Suprapubic skin (tissue), 4 donors: ENCODE data around the gene CNP. TPM values are rescaled to one million over a fixed set of nuclear protein-coding genes. Genes with fewer than 3 reads are reported as not detected.
"Not testable (repeated sequence)": the region's sequence is repeated elsewhere in the genome, so short reads cannot be mapped to it uniquely, and the experiment has no call there.

ENCODE experiments used
- DNase-seq, 2 donors: peaks; one replicate each; pipeline ENCODE4 v3.0.0-alpha.2; 2019; ENCODE audit warnings: low spot score in 2 of 2
- H3K27ac ChIP-seq: fragments of 200-600 bp; sonication (generic); one replicate; pipeline ENCODE4 v1.5.1; 2019
- H3K27me3 ChIP-seq: fragments of 200-600 bp; sonication (generic); one replicate; pipeline ENCODE4 v1.5.1; 2019
- H3K36me3 ChIP-seq: fragments of 200-600 bp; sonication (generic); one replicate; pipeline ENCODE4 v1.5.1; 2019
- H3K4me1 ChIP-seq: fragments of 200-600 bp; sonication (generic); one replicate; pipeline ENCODE4 v1.5.1; 2019
- H3K4me3 ChIP-seq: fragments of 200-600 bp; sonication (generic); one replicate; pipeline ENCODE4 v1.5.1; 2019; ENCODE audit warnings: mild to moderate bottlenecking
- H3K9me3 ChIP-seq: fragments of 200-600 bp; sonication (generic); one replicate; pipeline ENCODE4 v1.5.1; 2019
- EP300 ChIP-seq: sonication (generic); formaldehyde crosslinking; IDR thresholded peaks from one replicate; pipeline ENCODE4 v1.6.1; 2017; ENCODE audit warnings: antibody characterized with exemption
- POLR2A ChIP-seq, 2 donors: fragments of 450-650 bp; IDR thresholded peaks; one replicate each; pipeline ENCODE4 v1.6.1; 2017; ENCODE audit warnings: antibody characterized with exemption in 2 of 2, mild to moderate bottlenecking in 2 of 2, moderate library complexity in 2 of 2
- POLR2AphosphoS5 ChIP-seq, 3 donors: sonication (generic); formaldehyde crosslinking; IDR thresholded peaks; one replicate each; pipeline ENCODE4 v1.6.1; 2017; ENCODE audit warnings: antibody characterized with exemption in 3 of 3
- WGBS: methylation state at CpG from one replicate; pipeline ENCODE4 v1.1.5; 2018; 5-methylcytosine and 5-hydroxymethylcytosine counted together
- total RNA-seq, 4 donors: library from RNA; depleted of rRNA; stranded (reverse); fragments of >200 nt; gene quantifications; one replicate each; pipeline ENCODE4 v1.1.0, GENCODE V29; 2016
- TF ChIP-seq, protein P1 (sequence below), 2 donors: fragments of 200-600 bp in 1 of 2; fragments of 450-650 bp in 1 of 2; sonication (generic) in 1 of 2; IDR thresholded peaks; one replicate each; pipeline ENCODE4 v1.5.1; 2016 to 2019; ENCODE audit warnings: antibody characterized with exemption in 2 of 2, mild to moderate bottlenecking in 1 of 2, moderate library complexity in 1 of 2

Gene CNP
- total RNA-seq, 4 donors from 2014 or later: 44.3 to 55.1 (median 47.3) TPM

DNA sequence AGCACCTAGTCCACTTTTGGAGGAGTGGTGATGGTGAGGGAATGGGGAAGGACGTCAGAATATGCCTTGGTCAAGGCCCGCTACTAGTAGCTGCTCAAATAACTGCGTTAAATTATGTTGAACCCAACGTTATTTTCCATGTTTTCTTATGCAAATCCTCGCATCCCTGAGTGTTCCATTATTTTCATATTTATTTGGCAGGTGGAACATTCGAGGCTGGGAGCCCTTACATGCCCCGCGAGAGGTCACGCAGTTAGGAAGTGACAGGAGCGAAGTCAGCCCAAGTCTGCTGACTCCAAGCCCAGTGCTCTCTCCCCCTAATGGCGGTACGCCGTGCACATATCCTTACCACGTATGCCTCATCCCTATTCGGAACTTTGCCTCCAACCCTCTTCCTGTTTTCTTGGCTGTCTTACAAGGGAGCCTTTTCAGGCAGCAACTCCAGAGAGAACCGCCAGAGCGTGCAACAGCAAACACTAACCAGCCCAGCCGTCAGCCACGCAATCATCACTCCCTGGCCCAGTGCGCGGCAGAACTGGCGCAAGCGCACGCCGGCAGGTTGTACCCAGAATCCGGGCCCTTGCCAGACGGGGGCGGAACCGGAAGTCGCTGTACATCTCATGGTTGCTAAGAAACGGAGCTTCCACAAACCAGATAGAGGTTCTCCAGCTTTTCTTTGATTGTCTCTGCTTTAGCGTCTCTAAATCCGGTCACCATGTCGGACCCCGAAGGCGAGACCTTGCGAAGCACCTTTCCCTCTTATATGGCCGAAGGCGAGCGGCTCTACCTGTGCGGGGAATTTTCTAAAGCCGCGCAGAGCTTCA is 36.4 kb upstream of the CNP start, which contains the start of gene ODAD4:
TSS of gene ODAD4 (plus strand) at position 609 of the 824 bp plus-strand sequence. CDS start at position 716, 107 bp downstream.
- Histone ChIP-seq H3K4me3 (peak within 1 kb of the TSS; percentile 55), H3K27me3 (no peaks in the 10 kb centered on the region), H3K9me3 (no peaks in the 10 kb centered on the region), H3K36me3 (no peaks in the 10 kb centered on the region), H3K4me1 (peaks cover 10% of the 10 kb centered on the region), H3K27ac (peak within 1 kb of the TSS; percentile 85)
- WGBS: under 1% methylated on average over 43 of the region's 43 CpGs
- DNase-seq: peak; percentile 98 to 99
- no peak for TF ChIP-seq EP300
- TF ChIP-seq POLR2A (IDR thresholded peaks at IDR 0.05): peak in 1 of 2 donors; percentile 39
- peak in 1 of 3 donors; percentile 68 for TF ChIP-seq POLR2AphosphoS5 (IDR thresholded peaks at IDR 0.05)
- TF ChIP-seq, protein P1, sequence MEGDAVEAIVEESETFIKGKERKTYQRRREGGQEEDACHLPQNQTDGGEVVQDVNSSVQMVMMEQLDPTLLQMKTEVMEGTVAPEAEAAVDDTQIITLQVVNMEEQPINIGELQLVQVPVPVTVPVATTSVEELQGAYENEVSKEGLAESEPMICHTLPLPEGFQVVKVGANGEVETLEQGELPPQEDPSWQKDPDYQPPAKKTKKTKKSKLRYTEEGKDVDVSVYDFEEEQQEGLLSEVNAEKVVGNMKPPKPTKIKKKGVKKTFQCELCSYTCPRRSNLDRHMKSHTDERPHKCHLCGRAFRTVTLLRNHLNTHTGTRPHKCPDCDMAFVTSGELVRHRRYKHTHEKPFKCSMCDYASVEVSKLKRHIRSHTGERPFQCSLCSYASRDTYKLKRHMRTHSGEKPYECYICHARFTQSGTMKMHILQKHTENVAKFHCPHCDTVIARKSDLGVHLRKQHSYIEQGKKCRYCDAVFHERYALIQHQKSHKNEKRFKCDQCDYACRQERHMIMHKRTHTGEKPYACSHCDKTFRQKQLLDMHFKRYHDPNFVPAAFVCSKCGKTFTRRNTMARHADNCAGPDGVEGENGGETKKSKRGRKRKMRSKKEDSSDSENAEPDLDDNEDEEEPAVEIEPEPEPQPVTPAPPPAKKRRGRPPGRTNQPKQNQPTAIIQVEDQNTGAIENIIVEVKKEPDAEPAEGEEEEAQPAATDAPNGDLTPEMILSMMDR (IDR thresholded peaks at IDR 0.05): peak; percentile 61 to 68

DNA sequence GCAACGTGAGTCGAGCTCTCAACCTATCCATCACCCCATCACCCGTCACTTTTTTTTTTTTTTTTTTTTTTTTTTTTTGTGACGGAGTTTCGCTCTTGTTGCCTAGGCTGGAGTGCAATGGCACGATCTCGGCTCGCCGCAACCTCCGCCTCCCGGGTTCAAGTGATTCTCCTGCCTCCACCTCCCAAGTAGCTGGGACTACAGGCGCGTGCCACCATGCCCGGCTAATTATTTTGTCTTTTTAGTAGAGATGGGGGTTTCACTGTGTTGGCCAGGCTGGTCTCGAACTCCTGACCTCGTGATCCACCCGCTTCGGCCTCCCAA is 35.8 kb upstream of the CNP start:
- DNase-seq, H3K36me3 ChIP-seq, H3K27me3 ChIP-seq, H3K9me3 ChIP-seq: not testable (repeated sequence)
- Histone ChIP-seq H3K4me1 (peaks cover 10% of the 10 kb centered on the region), H3K4me3 (peak overlapping the region; percentile 55), H3K27ac (peak overlapping the region; percentile 85)
- WGBS: 32% methylated on average over 14 of the region's 18 CpGs

DNA sequence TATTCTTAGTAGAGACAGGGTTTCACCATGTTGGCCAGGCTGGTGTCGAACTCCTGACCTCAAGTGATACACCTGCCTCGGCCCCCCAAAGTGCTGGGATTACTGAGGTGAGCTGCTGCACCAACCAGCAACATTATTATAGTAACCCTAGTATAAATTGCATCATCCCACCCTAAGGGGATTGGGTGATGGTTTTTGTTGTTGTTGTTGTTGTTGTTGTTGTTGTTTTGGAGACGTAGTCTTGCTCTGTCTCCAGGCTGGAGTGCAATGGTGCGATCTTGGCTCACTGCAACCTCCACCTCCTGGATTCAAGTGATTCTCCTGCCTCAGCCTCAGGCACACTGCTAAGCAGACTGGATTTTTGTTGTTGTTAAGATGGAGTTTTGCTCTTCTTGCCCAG is 34.9 kb upstream of the CNP start:
- WGBS: 93% methylated on average over 4 of the region's 4 CpGs

GRCh38 chr17:41932816-41933389 is 33.7 kb upstream of the CNP start:
- DNase-seq: no peak
- no peak for TF ChIP-seq POLR2A (IDR thresholded peaks at IDR 0.05)
- TF ChIP-seq, protein P1 (IDR thresholded peaks at IDR 0.05): no peak
- TF ChIP-seq EP300: no peak
- TF ChIP-seq POLR2AphosphoS5 (IDR thresholded peaks at IDR 0.05): no peak
- Histone ChIP-seq H3K4me1 (peaks cover 10% of the 10 kb centered on the region), H3K4me3 (no peak overlapping the region), H3K27me3 (no peaks in the 10 kb centered on the region), H3K27ac (no peak overlapping the region), H3K9me3 (no peaks in the 10 kb centered on the region), H3K36me3 (no peaks in the 10 kb centered on the region)
- 26% methylated on average over 2 of the region's 2 CpGs for WGBS

More for the DNA sequence above, 34.9 kb upstream of the CNP start:
- not testable (repeated sequence) for H3K4me3 ChIP-seq, H3K27me3 ChIP-seq, H3K9me3 ChIP-seq, H3K27ac ChIP-seq, H3K36me3 ChIP-seq, DNase-seq
- peaks cover 10% of the 10 kb centered on the region for H3K4me1 ChIP-seq

DNA sequence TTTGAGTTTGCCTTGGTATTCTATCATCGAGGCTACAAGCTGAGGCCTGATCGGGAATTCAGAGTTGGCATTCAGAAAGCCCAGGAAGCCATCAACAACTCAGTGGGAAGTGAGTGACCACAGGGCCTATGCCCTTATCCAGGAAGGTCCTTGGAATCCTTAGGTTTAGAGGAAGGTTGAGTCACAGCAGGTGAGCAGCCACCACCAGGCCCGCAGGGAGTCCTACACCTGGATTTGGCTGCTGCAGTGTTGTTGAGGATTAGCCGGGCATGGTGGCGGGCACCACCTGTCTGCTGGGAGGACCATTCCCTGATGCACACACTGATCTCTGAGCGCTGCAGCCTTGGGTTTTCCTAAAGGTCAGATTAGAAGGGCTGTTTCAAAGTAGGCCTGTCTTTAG is 31.0 kb upstream of the CNP start:
- Histone ChIP-seq H3K36me3 (no peaks in the 10 kb centered on the region), H3K27ac (no peak overlapping the region), H3K9me3 (no peaks in the 10 kb centered on the region), H3K27me3 (no peaks in the 10 kb centered on the region), H3K4me1 (no peaks in the 10 kb centered on the region), H3K4me3 (no peak overlapping the region)
- TF ChIP-seq POLR2AphosphoS5 (IDR thresholded peaks at IDR 0.05): no peak
- TF ChIP-seq, protein P1 (IDR thresholded peaks at IDR 0.05): no peak
- TF ChIP-seq POLR2A (IDR thresholded peaks at IDR 0.05): no peak
- no peak for TF ChIP-seq EP300
- WGBS: 97% methylated on average over 6 of the region's 6 CpGs
- no peak for DNase-seq
